NCI-H774 (cell line): Measurements from ENCODE around the gene TPPP.
"Not testable (repeated sequence)": the region's sequence is repeated elsewhere in the genome, so short reads cannot be mapped to it uniquely, and the experiment has no call there.

Source experiments
- DNase-seq: peaks from one replicate; lab custom pipeline; 2025; lab: John Stamatoyannopoulos, UW

TPPP gene

DNA sequence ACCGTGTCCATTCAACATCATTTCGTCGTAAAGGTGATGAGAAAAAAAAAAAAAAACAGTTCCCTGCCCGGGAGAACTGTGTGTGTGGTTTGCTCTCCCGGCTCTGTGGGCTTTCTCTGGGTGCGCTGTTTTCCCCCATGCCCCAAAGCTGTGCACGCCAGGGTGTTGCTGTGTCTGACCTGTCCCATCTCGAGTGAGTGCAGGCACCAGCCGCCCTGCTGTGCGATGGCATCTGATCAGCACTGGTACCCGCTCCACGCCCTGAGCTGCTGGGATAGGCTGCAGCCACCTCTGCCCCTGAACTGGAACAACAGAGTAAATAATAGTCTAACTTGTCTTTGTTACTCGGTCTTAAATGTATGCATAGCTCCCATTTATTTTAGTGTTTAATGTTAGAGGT is 47.7 kb downstream of the TPPP start:
- DNase-seq, result no peak

DNA sequence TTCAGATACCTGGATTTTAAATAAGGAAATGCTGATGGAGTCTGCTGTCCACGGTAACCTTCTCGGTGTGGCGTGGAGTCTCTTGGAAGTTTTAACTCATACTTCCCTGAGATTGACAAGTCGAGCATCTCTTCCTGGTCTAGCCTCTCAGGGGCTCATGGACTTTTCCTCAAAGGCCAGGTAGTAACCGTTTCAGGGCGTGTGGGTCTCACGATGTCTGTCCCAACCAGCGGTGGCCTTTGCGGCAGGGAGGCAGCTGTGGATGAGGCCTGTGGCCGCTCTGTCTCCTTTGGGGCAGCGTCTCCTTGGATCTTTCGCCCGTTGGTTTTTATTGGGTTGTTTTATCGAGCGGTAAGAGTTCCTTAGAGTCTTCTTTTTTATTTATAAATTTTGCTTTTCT is 48.2 kb downstream of the TPPP start:
- no peak for DNase-seq

DNA sequence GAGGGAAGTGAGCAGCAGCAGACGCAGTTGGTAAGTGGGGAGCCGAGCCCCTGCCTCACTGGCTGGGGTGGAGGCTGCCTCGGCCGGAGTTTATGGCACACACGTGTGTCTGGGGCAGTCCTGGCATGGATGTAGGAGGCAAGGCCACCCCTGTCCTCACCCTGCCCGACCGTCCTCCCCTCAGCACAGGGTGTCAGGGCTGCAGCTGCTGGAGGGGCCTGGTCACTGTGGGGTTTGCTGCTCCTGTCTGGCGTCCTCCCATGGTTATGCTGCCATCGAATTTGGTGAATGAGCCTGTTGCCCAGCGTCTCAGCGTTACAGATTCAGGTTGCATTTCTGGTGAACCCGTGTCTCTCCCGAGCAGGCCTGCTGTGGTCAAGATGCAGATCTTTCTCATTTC is 48.6 kb downstream of the TPPP start:
- no peak for DNase-seq

DNA sequence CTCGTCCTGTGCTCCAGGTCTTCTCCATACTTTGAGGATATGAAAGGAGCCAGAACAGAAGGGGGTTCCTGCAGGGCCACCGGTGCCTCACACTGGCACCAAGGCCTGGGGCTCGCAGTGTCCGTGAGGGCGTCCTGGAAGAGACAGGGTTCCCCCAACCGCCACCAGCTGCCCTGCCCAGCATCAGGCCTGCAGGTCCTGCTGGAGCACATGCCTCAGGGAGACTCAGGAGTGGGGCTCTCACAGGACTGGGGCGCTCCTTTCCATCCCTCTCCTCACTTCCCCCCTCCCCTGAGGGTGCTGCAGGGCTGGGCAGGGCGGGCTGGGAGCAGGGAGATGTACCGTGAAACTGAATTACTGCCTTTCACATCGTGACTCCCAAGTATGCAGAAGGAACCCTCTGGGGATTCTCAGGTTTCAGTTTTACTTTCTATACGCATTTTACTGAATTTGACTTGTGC is 49.3 kb downstream of the TPPP start:
- DNase-seq, result no peak

DNA sequence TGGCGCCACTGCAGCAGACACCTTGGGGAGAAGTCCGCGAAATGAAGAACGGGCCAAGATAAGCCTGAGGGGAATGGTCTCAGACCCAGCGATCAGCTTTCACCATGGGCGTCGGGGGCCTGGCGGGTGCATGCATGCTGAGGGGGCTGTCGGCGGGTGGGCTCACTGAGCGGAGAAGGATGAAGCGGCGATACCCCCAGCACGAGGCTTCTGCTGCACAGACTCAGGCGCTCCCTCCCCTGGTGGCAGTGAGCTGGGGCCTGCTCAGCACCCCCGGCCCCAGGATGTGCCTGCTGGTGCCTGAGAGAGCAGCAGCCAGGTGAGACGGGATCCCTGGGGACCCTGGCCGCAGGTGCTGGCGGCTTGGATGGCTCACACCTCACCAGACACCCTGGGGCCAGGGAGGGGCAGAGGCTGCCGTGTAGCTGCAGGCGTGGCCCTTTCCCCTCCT is 49.8 kb downstream of the TPPP start:
- DNase-seq, result no peak

GRCh38 chr5:642481-642880 is 50.7 kb downstream of the TPPP start:
- no peak for DNase-seq

- no peak for DNase-seq
These were observed 51.8 kb downstream of the TPPP start for GRCh38 chr5:641331-641765.

- DNase-seq, result no peak
These were observed 52.5 kb downstream of the TPPP start for GRCh38 chr5:640461-641330.

- DNase-seq, result no peak
These were observed 53.5 kb downstream of the TPPP start for GRCh38 chr5:639584-640213.

- DNase-seq, result no peak
These were observed 54.0 kb downstream of the TPPP start for GRCh38 chr5:639253-639530.

- no peak for DNase-seq
These were observed 54.5 kb downstream of the TPPP start for GRCh38 chr5:638501-639252.

- DNase-seq, result no peak
These were observed 55.3 kb downstream of the TPPP start for GRCh38 chr5:637581-638450.

- DNase-seq, result no peak
These were observed 56.2 kb downstream of the TPPP start for GRCh38 chr5:636951-637350.

DNA sequence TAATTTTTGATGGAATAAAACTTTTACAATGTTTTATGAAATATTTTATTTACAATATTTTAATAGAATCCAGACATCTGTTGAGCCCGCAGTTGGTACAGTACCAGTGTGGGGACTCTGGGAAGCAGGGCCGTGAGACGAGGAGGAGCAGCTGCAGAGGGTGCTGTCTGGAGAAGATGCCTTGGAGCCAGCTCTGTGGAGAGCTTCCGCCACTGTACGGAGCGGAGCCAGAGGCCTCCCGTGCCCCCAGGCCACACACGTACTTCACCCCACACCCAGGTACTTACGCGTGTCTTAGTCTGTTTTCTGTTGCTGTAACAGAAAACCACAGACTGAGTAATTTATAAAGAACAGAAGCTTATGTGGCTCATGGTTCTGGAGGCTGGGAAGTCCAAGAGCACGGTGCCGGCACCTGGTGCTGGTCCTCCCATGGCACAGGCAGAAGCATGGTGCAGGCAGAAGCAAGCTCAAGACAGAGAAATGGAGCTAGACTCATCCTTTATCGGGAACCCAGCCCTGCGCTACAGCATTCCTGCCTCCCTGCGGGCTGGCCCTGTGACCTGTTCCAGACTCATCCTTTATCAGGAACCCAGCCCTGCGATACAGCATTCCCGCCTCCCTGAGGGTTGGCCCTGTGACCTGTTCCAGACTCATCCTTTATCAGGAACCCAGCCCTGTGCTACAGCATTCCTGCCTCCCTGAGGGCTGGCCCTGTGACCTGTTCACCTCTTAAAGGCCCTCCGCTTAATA is 57.7 kb downstream of the TPPP start:
- DNase-seq, result no peak

GRCh38 chr5:634191-634590 is 59.0 kb downstream of the TPPP start:
- no peak for DNase-seq

DNA sequence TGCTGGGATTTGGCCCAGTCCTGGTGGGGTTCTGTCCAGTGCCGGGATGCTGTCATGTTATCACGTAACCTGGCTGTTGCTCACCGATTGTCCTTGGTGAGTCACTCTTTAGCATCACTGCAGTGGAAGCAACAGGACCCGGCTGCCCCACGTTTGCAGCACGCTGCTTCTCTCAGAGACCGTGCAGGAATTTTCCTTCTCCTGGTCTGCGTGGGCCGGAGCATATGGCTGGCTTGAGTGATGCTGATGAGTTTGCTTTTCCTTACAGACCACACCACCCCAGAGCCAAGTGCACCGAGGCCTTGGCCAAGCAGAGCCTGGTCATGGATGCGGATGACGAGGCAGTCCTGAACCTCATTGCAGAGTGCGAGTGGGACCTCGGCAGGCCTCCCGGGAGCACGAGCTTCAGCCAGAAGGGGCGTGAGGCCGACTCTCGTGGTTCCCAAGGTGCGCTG is 59.6 kb downstream of the TPPP start:
- DNase-seq, result no peak

DNA sequence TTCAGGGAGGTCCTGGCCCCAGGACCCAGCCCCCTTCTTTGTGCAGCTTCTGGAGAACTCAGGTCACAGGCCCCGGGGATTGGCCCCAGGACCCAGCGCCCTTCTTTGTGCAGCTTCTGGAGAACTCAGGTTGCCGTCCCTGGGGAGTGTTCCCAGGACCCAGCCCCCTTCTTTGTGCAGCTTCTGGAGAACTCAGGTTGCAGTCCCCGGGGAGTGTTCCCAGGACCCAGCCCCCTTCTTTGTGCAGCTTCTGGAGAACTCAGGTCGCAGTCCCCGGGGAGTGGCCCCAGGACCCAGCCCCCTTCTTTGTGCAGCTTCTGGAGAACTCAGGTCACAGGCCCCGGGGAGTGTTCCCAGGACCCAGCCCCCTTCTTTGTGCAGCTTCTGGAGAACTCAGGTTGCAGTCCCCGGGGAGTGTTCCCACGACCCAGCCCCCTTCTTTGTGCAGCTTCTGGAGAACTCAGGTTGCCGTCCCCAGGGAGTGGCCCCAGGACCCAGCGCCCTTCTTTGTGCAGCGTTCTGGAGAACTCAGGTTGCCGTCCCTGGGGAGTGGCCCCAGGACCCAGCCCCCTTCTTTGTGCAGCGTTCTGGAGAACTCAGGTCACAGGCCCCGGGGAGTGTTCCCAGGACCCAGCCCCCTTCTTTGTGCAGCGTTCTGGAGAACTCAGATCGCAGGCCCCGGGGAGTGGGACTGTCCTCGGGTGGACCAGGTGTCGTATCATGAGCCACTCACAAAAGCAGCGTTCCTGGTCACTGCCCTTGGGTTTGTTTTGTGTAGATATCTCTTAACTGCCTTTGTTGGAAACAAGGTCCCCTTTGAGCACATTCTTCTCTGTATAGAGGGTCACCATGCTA is 64.6 kb downstream of the TPPP start:
- not testable (repeated sequence) for DNase-seq

DNA sequence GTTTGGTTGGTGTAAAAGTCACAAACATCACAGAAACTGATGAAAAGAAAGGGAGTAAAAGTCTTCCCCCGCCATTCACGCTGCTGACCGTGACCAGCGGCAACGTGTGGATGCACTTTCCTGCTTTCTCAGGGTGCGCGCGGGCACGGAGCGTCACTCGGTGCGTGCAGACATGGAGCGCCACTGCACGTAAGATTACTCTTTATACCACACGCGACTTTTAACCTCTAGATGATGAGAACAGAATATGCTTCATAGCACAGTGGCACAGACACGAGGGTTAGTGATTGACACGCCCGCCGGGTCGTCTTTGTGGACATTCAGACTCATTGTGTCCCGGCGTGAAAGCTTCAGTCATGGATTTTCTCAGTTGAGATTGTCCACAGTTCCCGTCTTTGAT is 65.3 kb downstream of the TPPP start:
- DNase-seq, result no peak

DNA sequence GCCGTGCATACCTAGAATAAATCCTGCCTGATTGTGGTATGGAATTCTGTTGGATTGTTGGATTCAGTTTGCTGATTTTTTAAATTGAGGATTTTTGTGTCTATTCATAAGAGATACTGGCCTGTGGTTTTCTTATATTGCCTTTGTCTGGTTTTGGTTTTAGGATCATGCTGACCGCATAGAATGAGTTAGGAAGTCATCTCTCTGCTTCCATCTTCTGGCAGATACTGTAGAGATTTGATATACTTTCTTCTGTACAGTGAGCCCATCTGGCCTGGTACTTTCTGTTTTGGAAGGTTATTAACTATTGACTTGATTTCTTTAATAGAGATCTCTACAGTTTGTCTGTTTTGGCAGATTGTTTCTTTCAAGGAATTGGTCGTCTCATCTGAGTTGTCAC is 66.3 kb downstream of the TPPP start:
- DNase-seq, result no peak

GRCh38 chr5:625516-625915 is 67.6 kb downstream of the TPPP start:
- no peak for DNase-seq
